Stomach (tissue), 4 donors: ENCODE results near the gene TBC1D1.

Experiments used
- CTCF ChIP-seq, 7 experiments: fragments of 450-650 bp in 4 of 7; fragments of 200-600 bp in 3 of 7; sonication (generic) in 3 of 7; IDR thresholded peaks; one replicate each; pipeline ENCODE4 v1.5.1; 2016 to 2019; ENCODE audit warnings: antibody characterized with exemption in 7 of 7, control low read depth in 2 of 7, mild to moderate bottlenecking in 1 of 7
- EP300 ChIP-seq: sonication (generic); formaldehyde crosslinking; IDR thresholded peaks from one replicate; pipeline ENCODE4 v1.6.1; 2017; ENCODE audit warnings: antibody characterized with exemption
- POLR2AphosphoS5 ChIP-seq, 3 donors: sonication (generic); formaldehyde crosslinking; IDR thresholded peaks; one replicate each; pipeline ENCODE4 v1.6.1; 2016; ENCODE audit warnings: antibody characterized with exemption in 3 of 3

- no peak for TF ChIP-seq CTCF (IDR thresholded peaks at IDR 0.05)
- TF ChIP-seq EP300, result no peak
- no peak for TF ChIP-seq POLR2AphosphoS5 (IDR thresholded peaks at IDR 0.05)
These were observed 22.6 kb upstream of the TBC1D1 start for GRCh38 chr4:37868238-37868637.
